ENCODE data around the gene MTA2.

DNA sequence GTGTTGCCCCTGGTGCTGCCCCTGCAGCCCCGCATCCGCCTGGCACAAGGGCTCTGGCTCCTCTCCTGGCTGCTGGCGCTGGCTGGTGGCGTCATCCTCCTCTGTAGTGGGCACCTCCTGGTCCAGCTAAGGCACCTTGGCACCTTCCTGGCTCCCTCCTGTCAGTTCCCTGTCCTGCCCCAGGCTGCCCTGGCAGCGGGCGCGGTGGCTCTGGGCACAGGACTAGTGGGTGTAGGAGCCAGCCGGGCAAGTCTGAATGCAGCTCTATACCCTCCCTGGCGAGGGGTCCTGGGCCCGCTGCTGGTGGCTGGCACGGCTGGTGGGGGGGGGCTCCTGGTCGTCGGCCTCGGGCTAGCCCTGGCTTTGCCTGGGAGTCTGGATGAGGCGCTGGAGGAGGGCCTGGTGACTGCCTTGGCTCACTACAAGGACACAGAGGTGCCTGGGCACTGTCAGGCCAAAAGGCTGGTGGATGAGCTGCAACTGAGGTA lies 11.7 kb upstream of the MTA2 start:
- TF ChIP-seq, protein P1, sequence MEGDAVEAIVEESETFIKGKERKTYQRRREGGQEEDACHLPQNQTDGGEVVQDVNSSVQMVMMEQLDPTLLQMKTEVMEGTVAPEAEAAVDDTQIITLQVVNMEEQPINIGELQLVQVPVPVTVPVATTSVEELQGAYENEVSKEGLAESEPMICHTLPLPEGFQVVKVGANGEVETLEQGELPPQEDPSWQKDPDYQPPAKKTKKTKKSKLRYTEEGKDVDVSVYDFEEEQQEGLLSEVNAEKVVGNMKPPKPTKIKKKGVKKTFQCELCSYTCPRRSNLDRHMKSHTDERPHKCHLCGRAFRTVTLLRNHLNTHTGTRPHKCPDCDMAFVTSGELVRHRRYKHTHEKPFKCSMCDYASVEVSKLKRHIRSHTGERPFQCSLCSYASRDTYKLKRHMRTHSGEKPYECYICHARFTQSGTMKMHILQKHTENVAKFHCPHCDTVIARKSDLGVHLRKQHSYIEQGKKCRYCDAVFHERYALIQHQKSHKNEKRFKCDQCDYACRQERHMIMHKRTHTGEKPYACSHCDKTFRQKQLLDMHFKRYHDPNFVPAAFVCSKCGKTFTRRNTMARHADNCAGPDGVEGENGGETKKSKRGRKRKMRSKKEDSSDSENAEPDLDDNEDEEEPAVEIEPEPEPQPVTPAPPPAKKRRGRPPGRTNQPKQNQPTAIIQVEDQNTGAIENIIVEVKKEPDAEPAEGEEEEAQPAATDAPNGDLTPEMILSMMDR (conservative IDR thresholded peaks at IDR 0.05 in 1 of 2, IDR thresholded peaks at IDR 0.05 in 1 of 2; ENCODE audit: extremely low read depth in 1 of 2, insufficient read depth in 1 of 2, low read depth in 1 of 2, low read length in 2 of 2), result no peak
- no peak for TF ChIP-seq EZH2 (IDR thresholded peaks at IDR 0.05; ENCODE audit: borderline replicate concordance, low read length)

All from mammary epithelial cell (primary cell).